GM12875 (cell line): ENCODE measurements around the gene JPH4.

Experiments
- H3K4me3 ChIP-seq: one replicate; pipeline ENCODE4 v1.5.1; 2011; ENCODE audit warnings: low read depth, low read length, control low read depth
- TF ChIP-seq, protein P1 (sequence below): IDR thresholded peaks from 2 replicates; pipeline ENCODE4 v1.5.1; 2011; ENCODE audit warnings: low read depth, mild to moderate bottlenecking, control low read depth, inconsistent platforms, low read length, moderate library complexity, borderline replicate concordance; ENCODE audit not compliant: insufficient read depth

The JPH4 gene

DNA sequence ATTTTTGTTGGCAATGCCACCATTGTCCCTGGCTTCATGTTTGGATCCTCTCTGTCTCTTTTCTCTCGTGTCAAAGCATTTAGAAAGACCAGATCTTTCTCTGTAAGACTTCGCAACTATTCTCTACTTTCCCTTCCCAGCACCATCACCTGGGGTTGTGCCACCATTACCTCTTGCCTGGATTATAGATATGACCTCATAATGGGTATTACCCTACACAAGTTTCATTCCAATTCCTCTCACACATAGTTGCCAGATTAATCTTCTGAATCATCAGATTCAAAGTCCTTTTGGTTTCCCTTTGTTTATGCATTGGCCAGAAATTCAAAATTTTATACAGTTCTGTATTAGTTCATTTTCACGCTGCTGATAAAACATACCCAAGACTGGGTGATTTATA, 30.4 kb upstream of the JPH4 start:
- no peak overlapping the region for H3K4me3 ChIP-seq
- TF ChIP-seq, protein P1, sequence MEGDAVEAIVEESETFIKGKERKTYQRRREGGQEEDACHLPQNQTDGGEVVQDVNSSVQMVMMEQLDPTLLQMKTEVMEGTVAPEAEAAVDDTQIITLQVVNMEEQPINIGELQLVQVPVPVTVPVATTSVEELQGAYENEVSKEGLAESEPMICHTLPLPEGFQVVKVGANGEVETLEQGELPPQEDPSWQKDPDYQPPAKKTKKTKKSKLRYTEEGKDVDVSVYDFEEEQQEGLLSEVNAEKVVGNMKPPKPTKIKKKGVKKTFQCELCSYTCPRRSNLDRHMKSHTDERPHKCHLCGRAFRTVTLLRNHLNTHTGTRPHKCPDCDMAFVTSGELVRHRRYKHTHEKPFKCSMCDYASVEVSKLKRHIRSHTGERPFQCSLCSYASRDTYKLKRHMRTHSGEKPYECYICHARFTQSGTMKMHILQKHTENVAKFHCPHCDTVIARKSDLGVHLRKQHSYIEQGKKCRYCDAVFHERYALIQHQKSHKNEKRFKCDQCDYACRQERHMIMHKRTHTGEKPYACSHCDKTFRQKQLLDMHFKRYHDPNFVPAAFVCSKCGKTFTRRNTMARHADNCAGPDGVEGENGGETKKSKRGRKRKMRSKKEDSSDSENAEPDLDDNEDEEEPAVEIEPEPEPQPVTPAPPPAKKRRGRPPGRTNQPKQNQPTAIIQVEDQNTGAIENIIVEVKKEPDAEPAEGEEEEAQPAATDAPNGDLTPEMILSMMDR = no peak

DNA sequence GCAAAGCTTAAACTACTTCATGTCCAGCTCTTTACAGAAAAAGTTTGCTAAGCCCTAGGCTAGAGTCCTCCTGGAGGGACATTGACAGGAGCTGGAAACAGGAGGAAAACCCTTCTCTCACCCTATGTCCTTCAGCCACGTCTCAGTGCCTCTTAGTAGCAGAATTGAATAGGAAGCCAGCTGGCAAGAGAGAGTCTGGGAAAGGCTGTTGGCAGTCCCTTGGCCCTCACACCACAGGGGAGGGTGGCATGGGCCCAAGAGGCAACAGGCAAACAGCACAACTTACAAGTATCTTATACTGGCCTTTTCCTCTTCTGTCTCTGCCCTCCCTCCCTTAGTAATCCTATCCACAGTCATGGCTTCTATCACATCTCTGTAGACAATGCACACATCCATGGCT, 29.9 kb upstream of the JPH4 start:
- TF ChIP-seq, protein P1 = no peak
- H3K4me3 ChIP-seq = no peak overlapping the region

DNA sequence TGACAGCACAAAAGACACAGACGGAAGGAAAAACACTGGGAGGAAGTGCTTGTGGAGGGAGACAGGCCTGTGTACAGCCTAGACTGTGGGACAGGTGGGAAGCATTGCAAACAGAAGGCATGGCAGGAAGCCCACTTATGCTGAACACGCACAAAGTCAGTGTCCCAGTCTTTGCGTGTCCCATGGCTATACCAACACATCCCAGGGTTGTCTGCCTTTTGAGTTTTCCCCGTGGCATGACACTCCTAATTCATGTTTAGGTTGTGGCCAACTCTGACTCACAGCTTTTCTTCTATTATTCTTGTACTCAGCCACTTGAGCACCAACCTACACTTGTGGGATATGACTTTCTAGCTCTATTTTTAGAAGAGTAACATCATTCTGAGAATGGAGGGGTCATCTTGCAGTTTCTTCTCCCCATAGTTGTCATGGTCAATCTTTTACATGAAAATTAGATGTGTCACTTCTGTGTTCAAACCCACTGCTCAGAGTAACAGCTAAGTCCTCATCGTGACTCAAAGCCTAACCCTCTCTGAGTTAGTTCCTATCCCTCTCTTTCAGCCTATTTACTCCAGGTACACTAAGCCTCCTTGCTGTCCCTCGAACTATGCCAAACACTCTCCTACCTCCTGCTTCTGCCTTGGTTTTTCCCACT, 27.5 kb upstream of the JPH4 start:
- TF ChIP-seq, protein P1 = no peak
- no peak overlapping the region for H3K4me3 ChIP-seq

DNA sequence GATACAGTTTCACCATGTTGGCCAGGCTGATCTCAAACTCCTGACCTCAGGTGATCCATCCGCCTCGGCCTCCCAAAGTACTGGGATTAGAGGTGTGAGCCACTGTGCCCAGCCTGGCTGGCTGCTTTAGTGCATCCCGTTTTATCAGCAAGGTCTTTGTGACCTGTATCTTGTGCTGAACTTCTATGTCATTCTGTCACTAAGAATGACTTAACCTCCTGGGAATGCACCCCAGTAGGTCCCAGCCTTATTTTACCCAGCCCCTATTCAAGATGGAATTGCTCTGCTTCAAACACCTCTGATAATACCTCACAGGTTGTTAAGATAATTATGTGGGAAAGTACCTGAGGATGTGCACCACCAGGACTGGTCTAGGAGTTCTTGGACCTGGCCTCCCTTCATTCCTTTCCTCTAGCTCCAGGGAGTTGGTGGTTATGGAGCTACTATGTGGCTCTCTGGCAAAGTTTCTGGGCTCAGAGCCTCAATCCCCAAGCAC, 26.1 kb upstream of the JPH4 start:
- TF ChIP-seq, protein P1 = no peak

DNA sequence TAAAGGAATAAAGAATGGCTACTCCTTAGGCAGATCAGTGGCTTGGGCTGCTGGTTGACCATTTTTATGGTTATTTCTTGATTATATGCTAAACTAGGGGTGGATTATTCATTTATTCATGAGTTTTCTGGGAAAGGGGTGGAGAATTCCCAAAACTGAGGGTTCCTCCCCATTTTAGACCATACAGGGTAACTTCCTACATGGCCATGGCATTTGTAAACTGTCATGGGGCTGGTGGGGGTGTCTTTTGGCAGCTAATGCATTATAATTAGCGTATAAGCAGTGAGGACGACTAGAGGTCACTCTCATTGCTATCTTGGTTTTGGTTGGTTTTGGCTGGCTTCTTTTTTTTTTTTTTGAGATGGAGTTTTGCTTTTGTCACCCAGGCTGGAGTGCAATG, 25.6 kb upstream of the JPH4 start:
- TF ChIP-seq, protein P1 = no peak
- no peak overlapping the region for H3K4me3 ChIP-seq

More for the DNA sequence above, 26.1 kb upstream of the JPH4 start:
- no peak overlapping the region for H3K4me3 ChIP-seq

DNA sequence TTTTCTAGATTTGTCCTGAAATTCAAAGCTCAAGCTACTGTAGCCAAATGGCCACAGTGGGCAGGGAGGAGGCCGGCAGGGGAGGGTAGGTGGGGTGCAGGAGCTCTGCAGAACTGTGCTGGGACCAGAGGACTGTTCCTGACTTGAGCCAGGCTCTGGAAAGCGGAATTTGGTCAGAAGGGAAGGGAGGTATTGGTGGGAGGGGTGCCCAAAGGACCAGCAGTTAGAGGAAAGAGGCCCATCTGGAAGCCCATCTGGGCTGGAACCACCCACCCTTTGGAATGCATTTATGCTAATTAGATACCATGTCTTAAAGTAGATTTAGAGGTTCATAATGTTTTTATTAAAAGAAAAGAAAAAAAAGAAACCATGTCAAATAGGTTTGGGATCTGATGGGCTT, 24.5 kb upstream of the JPH4 start:
- TF ChIP-seq, protein P1 = no peak
- no peak overlapping the region for H3K4me3 ChIP-seq
